Endodermal cell (in vitro differentiated cells): ENCODE results near the gene COL23A1. TPM values are rescaled to one million over a fixed set of nuclear protein-coding genes. Genes with fewer than 3 reads are reported as not detected.

ENCODE experiments used
- DNase-seq: peaks from one replicate; pipeline ENCODE4 v3.0.0-alpha.2; 2017
- H3K27ac ChIP-seq: 2 replicates; pipeline ENCODE4 v1.5.1; 2013; ENCODE audit warnings: mild to moderate bottlenecking, low read depth, low read length, moderate library complexity
- H3K27me3 ChIP-seq: 2 replicates; pipeline ENCODE4 v1.6.1; 2013; ENCODE audit warnings: mild to moderate bottlenecking, low read length, moderate library complexity; ENCODE audit not compliant: insufficient read depth, control insufficient read depth, poor library complexity, severe bottlenecking
- H3K36me3 ChIP-seq: 2 replicates; pipeline ENCODE4 v1.7.0; 2013; ENCODE audit warnings: mild to moderate bottlenecking, low read length, moderate library complexity; ENCODE audit not compliant: control insufficient read depth, insufficient read depth
- H3K4me1 ChIP-seq: one replicate; pipeline ENCODE4 v1.7.0; 2013; ENCODE audit warnings: low read length; ENCODE audit not compliant: control insufficient read depth, insufficient read depth
- H3K4me3 ChIP-seq: 2 replicates; pipeline ENCODE4 v1.5.1; 2013; ENCODE audit warnings: mild to moderate bottlenecking, low read length, moderate library complexity
- H3K9ac ChIP-seq: 2 replicates; pipeline ENCODE4 v1.6.1; 2013; ENCODE audit warnings: mild to moderate bottlenecking, low read length, moderate library complexity; ENCODE audit not compliant: poor library complexity, severe bottlenecking; ENCODE audit errors: extremely low read depth
- H3K9me3 ChIP-seq: 2 replicates; pipeline ENCODE4 v1.6.1; 2013; ENCODE audit warnings: mild to moderate bottlenecking, low read length, moderate library complexity; ENCODE audit not compliant: control insufficient read depth
- H3K27ac Mint-ChIP-seq: 2 replicates; pipeline ENCODE4 v1.8.0; 2020; ENCODE audit warnings: mixed read lengths
- H3K27me3 Mint-ChIP-seq: 2 replicates; pipeline ENCODE4 v1.8.0; 2021; ENCODE audit warnings: mild to moderate bottlenecking, mixed read lengths; ENCODE audit not compliant: insufficient read depth
- H3K36me3 Mint-ChIP-seq: 2 replicates; pipeline ENCODE4 v1.8.0; 2020; ENCODE audit warnings: low read depth, mixed read lengths
- H3K4me1 Mint-ChIP-seq: 2 replicates; pipeline ENCODE4 v1.8.0; 2020; ENCODE audit warnings: mixed read lengths
- H3K4me3 Mint-ChIP-seq: 2 replicates; pipeline ENCODE4 v1.8.0; 2020; ENCODE audit warnings: mild to moderate bottlenecking, moderate library complexity, mixed read lengths
- H3K9me3 Mint-ChIP-seq: 2 replicates; pipeline ENCODE4 v1.8.0; 2020; ENCODE audit warnings: mild to moderate bottlenecking, mixed read lengths
- WGBS, 2 experiments: methylation state at CpG; one replicate each; pipeline versions ENCODE4 v1.1.5 to v1.1.7; 2013; ENCODE audit warnings: missing lambda C conversion rate in 2 of 2, mixed read lengths in 1 of 2; ENCODE audit not compliant: insufficient coverage in 1 of 2, insufficient read length in 1 of 2; 5-methylcytosine and 5-hydroxymethylcytosine counted together
- total RNA-seq, 2 donors: library from RNA; stranded (reverse); fragmentation: NEBNext Ultra II Directional in 1 of 2; extraction: Animal tissue kit (Norgen Biotek cat#: 25700) in 1 of 2; gene quantifications; 2 replicates in 1 of 2; 3 replicates in 1 of 2; pipeline ENCODE4 v1.2.1, GENCODE V29; 2021
- TF ChIP-seq, protein P1 (sequence below): fragments of 200-600 bp; sonication (generic); conservative IDR thresholded peaks from 2 replicates; pipeline ENCODE4 v1.5.0; 2021; ENCODE audit warnings: antibody characterized with exemption, mild to moderate bottlenecking

COL23A1 gene
- total RNA-seq, 2 donors from 2014 or later = 50.2 to 71.3 TPM

DNA sequence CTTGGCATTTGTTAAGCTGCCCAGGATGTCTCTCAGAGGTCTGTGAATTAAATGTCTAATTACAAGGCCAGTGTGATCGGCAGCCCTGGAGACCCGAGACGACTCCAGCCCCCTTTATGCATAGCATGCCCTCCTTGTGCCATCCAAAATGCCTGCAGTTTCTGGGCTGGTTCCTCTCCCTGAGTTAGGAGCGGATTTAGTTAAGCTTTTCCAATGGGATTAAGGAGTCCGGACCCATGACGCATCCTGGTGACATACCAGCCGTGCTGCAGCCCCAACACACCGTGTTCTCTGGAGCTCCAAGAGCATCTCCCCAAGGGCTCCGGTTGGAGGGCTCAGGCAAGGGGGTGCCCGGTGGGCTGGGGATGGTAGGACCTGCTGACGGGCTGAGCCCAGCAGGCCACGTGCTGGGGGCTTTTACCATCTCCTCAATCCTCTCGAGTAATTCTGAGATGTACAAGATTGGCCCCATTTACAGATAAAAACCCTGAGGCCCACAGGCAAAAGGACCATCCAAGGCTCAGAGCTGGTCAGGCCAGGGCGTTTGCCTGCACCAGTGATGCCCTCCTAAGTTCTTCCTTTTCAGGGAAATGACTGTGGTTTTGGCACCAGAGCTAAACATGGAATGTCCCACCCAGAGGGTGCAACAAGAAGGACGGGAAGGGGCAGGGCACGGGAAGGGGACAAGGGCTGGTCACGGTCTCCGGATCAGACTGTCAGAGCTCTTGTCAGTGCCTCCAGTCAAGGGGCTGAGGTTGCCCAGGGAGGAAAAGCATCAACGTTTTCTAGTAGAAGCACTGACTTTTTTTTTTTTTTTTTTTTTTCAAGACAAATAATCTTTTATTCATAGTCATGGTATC lies 275.0 kb downstream of the COL23A1 start:
- Histone ChIP-seq H3K36me3 (no peaks in the 10 kb centered on the region), H3K27me3 (no peaks in the 10 kb centered on the region), H3K4me1 (no peaks in the 10 kb centered on the region), H3K9me3 (no peaks in the 10 kb centered on the region), H3K9ac (no peak overlapping the region), H3K4me3 (no peak overlapping the region), H3K27ac (no peak overlapping the region)
- H3K27ac Mint-ChIP-seq = no peak overlapping the region
- WGBS, 2 experiments = 93 to 97% methylated on average over 10 to 19 of the region's 19 CpGs
- H3K27me3 Mint-ChIP-seq = no peaks in the 10 kb centered on the region
- peak; percentile 42 for DNase-seq
- peaks cover 8% of the 10 kb centered on the region for H3K4me1 Mint-ChIP-seq
- no peak overlapping the region for H3K4me3 Mint-ChIP-seq
- H3K36me3 Mint-ChIP-seq = no peaks in the 10 kb centered on the region
- no peaks in the 10 kb centered on the region for H3K9me3 Mint-ChIP-seq
- TF ChIP-seq, protein P1, sequence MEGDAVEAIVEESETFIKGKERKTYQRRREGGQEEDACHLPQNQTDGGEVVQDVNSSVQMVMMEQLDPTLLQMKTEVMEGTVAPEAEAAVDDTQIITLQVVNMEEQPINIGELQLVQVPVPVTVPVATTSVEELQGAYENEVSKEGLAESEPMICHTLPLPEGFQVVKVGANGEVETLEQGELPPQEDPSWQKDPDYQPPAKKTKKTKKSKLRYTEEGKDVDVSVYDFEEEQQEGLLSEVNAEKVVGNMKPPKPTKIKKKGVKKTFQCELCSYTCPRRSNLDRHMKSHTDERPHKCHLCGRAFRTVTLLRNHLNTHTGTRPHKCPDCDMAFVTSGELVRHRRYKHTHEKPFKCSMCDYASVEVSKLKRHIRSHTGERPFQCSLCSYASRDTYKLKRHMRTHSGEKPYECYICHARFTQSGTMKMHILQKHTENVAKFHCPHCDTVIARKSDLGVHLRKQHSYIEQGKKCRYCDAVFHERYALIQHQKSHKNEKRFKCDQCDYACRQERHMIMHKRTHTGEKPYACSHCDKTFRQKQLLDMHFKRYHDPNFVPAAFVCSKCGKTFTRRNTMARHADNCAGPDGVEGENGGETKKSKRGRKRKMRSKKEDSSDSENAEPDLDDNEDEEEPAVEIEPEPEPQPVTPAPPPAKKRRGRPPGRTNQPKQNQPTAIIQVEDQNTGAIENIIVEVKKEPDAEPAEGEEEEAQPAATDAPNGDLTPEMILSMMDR = no peak

DNA sequence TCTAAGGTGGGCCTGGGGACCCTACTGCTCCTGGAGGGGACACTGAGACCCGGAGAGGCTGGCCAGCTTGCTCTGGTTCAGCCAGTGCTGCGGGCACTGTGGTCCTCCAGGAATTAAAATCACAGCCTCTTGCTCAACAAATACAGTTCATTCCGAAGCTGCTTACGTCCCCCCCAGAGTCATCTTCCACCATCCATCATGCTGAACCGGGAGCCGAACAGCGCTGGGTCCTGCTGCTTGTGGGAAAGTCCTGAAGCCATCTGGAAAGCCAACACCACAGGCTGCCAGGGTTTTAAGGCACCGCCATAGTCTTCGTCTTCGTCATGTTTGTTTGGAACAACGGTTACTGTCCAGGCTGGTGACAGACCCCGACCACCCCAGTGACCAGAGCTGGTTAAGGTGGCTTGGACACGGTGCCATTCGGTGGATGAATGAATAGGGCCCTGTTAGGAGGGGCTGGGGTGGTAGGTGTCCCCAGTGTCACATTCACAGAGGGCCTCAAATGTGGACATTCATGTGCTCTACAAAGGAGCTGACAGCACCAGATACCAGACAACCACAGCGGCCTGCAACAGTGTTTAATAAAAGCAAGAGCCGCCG lies 276.0 kb downstream of the COL23A1 start:
- no peak overlapping the region for H3K27ac Mint-ChIP-seq
- H3K4me3 ChIP-seq = no peak overlapping the region
- no peak overlapping the region for H3K9ac ChIP-seq
- peak; percentile 19 for DNase-seq
- TF ChIP-seq, protein P1 = no peak
- no peak overlapping the region for H3K27ac ChIP-seq
- H3K36me3 ChIP-seq = no peaks in the 10 kb centered on the region
- H3K36me3 Mint-ChIP-seq = no peaks in the 10 kb centered on the region
- WGBS, 2 experiments = 79 to 82% methylated on average over 12 to 17 of the region's 17 CpGs
- no peaks in the 10 kb centered on the region for H3K9me3 ChIP-seq
- H3K27me3 ChIP-seq = no peaks in the 10 kb centered on the region
- peaks cover 8% of the 10 kb centered on the region for H3K4me1 Mint-ChIP-seq
- H3K4me1 ChIP-seq = no peaks in the 10 kb centered on the region
- H3K4me3 Mint-ChIP-seq = no peak overlapping the region
- no peaks in the 10 kb centered on the region for H3K9me3 Mint-ChIP-seq
- no peaks in the 10 kb centered on the region for H3K27me3 Mint-ChIP-seq

DNA sequence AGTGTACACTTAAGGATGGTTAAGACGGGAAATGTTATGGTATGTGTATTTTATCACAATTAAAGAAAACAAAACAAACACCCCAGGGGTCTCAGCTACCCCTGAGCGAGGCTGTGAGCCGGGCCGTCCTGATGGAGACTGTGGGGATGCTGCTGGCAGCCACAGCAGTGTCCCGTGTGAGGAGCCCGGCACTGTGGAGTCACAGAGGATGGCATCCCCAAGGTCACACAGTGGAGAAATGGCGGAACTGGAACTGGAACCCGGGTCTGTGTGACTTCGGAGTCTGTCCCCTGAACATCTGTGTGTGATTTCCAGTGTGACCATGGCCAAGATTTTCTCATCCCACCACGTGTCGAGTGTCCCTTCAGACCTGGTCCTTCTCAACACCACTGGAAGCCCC lies 276.9 kb downstream of the COL23A1 start:
- no peak overlapping the region for H3K9ac ChIP-seq
- Mint-ChIP-seq H3K4me1 (peaks cover 8% of the 10 kb centered on the region), H3K27ac (peak overlapping the region; percentile 5), H3K27me3 (no peaks in the 10 kb centered on the region), H3K36me3 (no peaks in the 10 kb centered on the region), H3K4me3 (no peak overlapping the region), H3K9me3 (no peaks in the 10 kb centered on the region)
- no peaks in the 10 kb centered on the region for H3K4me1 ChIP-seq
- no peak overlapping the region for H3K4me3 ChIP-seq
- H3K27me3 ChIP-seq = no peaks in the 10 kb centered on the region
- peak; percentile 40 for DNase-seq
- no peaks in the 10 kb centered on the region for H3K9me3 ChIP-seq
- no peaks in the 10 kb centered on the region for H3K36me3 ChIP-seq
- H3K27ac ChIP-seq = no peak overlapping the region
- TF ChIP-seq, protein P1 = no peak
- 95 to 98% methylated on average over 7 to 10 of the region's 11 CpGs for whole genome bisulfite sequencing, 2 experiments
